ENCODE results near the gene IQGAP2. TPM values are rescaled to one million over a fixed set of nuclear protein-coding genes. Genes with fewer than 3 reads are reported as not detected.

Gene IQGAP2
- total and polyA plus RNA-seq, 9 of the 15 experiments (the other 6 are each of a cell fraction or from before 2014, with no cell fraction given), result 8.7 to 23.2 (median 17.4) TPM

DNA sequence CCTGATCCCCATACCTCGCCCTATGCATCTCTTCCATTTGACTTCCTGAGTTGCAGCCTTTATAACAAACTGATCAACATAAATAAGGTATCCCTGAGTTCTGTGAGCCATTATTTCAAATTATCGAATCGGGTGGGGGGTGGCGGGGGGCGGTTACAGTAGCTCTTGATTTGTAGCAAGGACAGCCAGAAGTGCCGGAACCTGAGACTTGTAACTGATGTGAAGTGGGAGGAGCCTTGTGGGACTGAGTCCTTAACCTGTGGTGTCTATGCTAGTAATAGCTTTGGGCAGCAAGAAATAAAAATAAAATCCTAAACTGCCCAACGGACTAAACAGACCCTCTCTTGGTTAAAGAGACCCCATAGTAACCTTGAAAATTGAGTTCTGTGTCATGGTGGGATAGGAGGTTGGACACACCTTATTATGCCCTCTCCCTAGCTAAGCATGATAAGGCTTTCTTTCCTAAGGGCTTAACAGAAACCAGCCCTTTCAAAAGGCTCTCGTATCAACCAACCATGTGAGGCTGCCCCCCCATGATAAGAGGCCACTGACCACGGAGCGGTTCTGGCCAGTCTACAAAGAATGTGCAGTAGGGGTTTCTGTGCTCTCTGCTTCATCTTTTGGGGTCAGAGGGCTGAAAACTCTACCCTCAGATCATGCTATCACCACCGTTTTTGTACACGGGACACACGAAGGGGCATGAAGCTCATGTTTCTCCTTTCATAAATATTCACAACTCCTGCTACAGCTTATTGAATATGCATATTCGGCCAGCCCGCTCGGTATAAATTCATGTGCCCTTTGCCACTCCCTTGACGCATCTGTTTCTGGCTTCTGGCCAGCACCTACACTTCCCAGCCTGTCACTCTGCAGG, 39.5 kb upstream of the IQGAP2 start (continued):
- peak; percentile 24; the same call in 1 of the 2 replicates for TF ChIP-seq ZNF589 (CRISPR knock-in tag; IDR thresholded peaks at IDR 0.05; ENCODE audit: low read depth)
- no peak for TF ChIP-seq TCFL5 (CRISPR knock-in tag; conservative IDR thresholded peaks at IDR 0.05)
- TF ChIP-seq MAFG (tag; conservative IDR thresholded peaks at IDR 0.05), result peak; percentile 29; the same call in 1 of the 2 replicates
- no peak for TF ChIP-seq NFATC3 (IDR thresholded peaks at IDR 0.05)
- no peak for TF ChIP-seq ZNF830 (CRISPR knock-in tag; IDR thresholded peaks at IDR 0.05)
- TF ChIP-seq, protein P1, sequence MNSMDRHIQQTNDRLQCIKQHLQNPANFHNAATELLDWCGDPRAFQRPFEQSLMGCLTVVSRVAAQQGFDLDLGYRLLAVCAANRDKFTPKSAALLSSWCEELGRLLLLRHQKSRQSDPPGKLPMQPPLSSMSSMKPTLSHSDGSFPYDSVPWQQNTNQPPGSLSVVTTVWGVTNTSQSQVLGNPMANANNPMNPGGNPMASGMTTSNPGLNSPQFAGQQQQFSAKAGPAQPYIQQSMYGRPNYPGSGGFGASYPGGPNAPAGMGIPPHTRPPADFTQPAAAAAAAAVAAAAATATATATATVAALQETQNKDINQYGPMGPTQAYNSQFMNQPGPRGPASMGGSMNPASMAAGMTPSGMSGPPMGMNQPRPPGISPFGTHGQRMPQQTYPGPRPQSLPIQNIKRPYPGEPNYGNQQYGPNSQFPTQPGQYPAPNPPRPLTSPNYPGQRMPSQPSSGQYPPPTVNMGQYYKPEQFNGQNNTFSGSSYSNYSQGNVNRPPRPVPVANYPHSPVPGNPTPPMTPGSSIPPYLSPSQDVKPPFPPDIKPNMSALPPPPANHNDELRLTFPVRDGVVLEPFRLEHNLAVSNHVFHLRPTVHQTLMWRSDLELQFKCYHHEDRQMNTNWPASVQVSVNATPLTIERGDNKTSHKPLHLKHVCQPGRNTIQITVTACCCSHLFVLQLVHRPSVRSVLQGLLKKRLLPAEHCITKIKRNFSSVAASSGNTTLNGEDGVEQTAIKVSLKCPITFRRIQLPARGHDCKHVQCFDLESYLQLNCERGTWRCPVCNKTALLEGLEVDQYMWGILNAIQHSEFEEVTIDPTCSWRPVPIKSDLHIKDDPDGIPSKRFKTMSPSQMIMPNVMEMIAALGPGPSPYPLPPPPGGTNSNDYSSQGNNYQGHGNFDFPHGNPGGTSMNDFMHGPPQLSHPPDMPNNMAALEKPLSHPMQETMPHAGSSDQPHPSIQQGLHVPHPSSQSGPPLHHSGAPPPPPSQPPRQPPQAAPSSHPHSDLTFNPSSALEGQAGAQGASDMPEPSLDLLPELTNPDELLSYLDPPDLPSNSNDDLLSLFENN (IDR thresholded peaks at IDR 0.05; ENCODE audit: low read depth in 2 of 2, low read length in 2 of 2), result 0 out of 4 replicates have a peak, but pooled peaks of 1 of the 2 experiments have one; percentile 59
- 0 out of 2 replicates have a peak, but pooled peaks have one; percentile 28 for TF ChIP-seq FOXJ2 (tag; IDR thresholded peaks at IDR 0.05)
- 0 out of 2 replicates have a peak, but pooled peaks have one; percentile 3 for TF ChIP-seq ZNF79 (CRISPR knock-in tag; IDR thresholded peaks at IDR 0.05; ENCODE audit: low read depth)
- TF ChIP-seq SMARCE1 (IDR thresholded peaks at IDR 0.05), result peak; percentile 80; the same call in 1 of the 2 replicates
- TF ChIP-seq CBFA2T3 (IDR thresholded peaks at IDR 0.05), result peak; percentile 94
- TF ChIP-seq SMC3 (conservative IDR thresholded peaks at IDR 0.05; ENCODE audit: insufficient read depth, low read depth, low read length), result no peak
- TF ChIP-seq RBBP5 (IDR thresholded peaks at IDR 0.05; ENCODE audit: borderline replicate concordance, insufficient read depth, low read length, poor library complexity, severe bottlenecking), result peak; percentile 69
- TF ChIP-seq ZNF263 (CRISPR knock-in tag; IDR thresholded peaks at IDR 0.05; ENCODE audit: borderline replicate concordance), result no peak; the same call in 1 of the 2 replicates
- TF ChIP-seq ATF7 (IDR thresholded peaks at IDR 0.05), result peak; percentile 93
- TF ChIP-seq ZNF316 (IDR thresholded peaks at IDR 0.05), result peak; percentile 15; the same call in 1 of the 2 replicates
- TF ChIP-seq ILF3 (IDR thresholded peaks at IDR 0.05; ENCODE audit: borderline replicate concordance), result no peak
- TF ChIP-seq EHMT2 (IDR thresholded peaks at IDR 0.05), result 0 out of 2 replicates have a peak, but pooled peaks have one; percentile 51
- TF ChIP-seq TRIM24 (IDR thresholded peaks at IDR 0.05), result peak; percentile 70 to 77
- TF ChIP-seq, protein P2, sequence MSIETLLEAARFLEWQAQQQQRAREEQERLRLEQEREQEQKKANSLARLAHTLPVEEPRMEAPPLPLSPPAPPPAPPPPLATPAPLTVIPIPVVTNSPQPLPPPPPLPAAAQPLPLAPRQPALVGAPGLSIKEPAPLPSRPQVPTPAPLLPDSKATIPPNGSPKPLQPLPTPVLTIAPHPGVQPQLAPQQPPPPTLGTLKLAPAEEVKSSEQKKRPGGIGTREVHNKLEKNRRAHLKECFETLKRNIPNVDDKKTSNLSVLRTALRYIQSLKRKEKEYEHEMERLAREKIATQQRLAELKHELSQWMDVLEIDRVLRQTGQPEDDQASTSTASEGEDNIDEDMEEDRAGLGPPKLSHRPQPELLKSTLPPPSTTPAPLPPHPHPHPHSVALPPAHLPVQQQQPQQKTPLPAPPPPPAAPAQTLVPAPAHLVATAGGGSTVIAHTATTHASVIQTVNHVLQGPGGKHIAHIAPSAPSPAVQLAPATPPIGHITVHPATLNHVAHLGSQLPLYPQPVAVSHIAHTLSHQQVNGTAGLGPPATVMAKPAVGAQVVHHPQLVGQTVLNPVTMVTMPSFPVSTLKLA (conservative IDR thresholded peaks at IDR 0.05), result peak in 1 of 2 experiments; percentile 76; a peak in 2 of 4 replicates
- TF ChIP-seq, protein P3, sequence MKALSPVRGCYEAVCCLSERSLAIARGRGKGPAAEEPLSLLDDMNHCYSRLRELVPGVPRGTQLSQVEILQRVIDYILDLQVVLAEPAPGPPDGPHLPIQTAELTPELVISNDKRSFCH (CRISPR knock-in tag; IDR thresholded peaks at IDR 0.05), result no peak
- TF ChIP-seq, protein P3 (tag; IDR thresholded peaks at IDR 0.05), result peak; percentile 65; the same call in 1 of the 2 replicates
